ENCODE results near the gene TARS2. TPM values are rescaled to one million over a fixed set of nuclear protein-coding genes. Genes with fewer than 3 reads are reported as not detected.

The TARS2 gene
- total and polyA plus RNA-seq, 2 of the 4 experiments (the other 2 are of a cell fraction): 10.9 to 21.8 TPM

DNA sequence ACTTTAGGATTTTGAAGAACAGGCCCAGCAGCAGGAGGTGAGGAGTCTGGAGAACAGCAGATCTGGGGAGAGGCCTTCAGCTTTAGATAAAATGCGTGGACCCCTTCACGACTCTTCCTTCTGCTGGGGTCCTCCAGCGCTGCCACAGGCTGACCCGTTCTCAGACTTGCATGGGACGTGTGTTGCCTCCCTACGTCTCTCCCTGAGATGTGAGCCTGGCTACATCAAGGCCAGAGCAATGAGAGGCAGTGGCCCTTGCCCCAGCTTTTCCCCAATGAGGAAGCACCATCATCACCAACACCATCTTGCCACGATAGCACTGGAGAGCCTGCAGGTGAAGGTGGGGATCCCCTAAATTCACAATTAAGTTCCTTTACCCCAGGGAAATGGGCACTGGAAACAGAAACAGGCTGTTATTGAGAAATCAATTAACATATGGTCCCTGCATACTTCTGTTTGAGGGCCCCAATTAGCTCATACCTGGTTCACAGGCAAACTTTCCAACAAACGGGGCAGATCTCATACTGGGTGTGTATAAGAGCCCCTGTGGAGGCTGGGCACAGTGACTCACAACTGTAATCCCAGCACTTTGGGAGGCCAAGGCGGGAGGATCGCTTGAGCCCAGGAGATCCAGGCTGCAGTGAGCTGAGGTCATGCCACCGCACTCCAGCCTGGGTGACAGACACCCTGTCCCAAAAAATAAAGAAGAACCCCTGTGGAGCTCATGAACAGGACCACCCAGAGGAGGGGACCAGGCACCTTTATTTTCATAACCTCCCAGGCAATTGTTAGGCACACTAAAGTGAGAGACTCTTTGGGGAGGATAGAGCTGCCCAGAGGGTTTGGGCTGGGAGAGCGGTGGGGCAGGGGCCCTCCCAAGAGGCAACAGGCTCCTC is 49.9 kb downstream of the TARS2 start:
- Histone ChIP-seq H3K79me1 (ENCODE audit: low read depth in 1 of 2, low read length in 2 of 2) (0 out of 4 replicates have a peak, but pooled peaks cover 0 to 4% of the 10 kb centered on the region in 2 experiments), H3K9ac (ENCODE audit: low read depth, low read length) (peak overlapping the region; percentile 45), H3K36me3 (ENCODE audit: control insufficient read depth, insufficient read depth, low read length) (no peaks in the 10 kb centered on the region), H2BK15ac (ENCODE audit: low read depth, low read length) (peak overlapping the region; percentile 96; the same call in 2 of the 3 replicates), H3K27ac (ENCODE audit: insufficient read depth, low read length) (peak overlapping the region; percentile 83), H2AK9ac (replicated peaks; ENCODE audit: low read depth, low read length, poor library complexity) (peak overlapping the region; percentile 95), H2AK5ac (ENCODE audit: low read depth, low read length) (peak overlapping the region; percentile 96), H4K5ac (ENCODE audit: low read depth, low read length) (peak overlapping the region; percentile 69), H3K27me3 (ENCODE audit: control insufficient read depth, insufficient read depth, low read length) (no peaks in the 10 kb centered on the region), H3K23ac (ENCODE audit: low read depth, low read length) (peak overlapping the region; percentile 10; the same call in 1 of the 2 replicates), H3K14ac (replicated peaks; ENCODE audit: low read depth, low read length) (peak overlapping the region; percentile 87), H2BK120ac (ENCODE audit: low read depth, low read length) (peak overlapping the region; percentile 97), H4K8ac (ENCODE audit: low read depth in 2 of 2, low read length in 2 of 2) (peak overlapping the region; percentile 77 to 96), H3K56ac (ENCODE audit: extremely low read depth, insufficient read depth, low read length) (peak overlapping the region; percentile 59; the same call in 1 of the 2 replicates), H3K9me1 (ENCODE audit: insufficient read depth, low read length) (peaks cover 23% of the 10 kb centered on the region), H4K91ac (ENCODE audit: insufficient read depth, low read depth, low read length) (peak overlapping the region; percentile 99), H2BK20ac (ENCODE audit: low read depth, low read length) (peak overlapping the region; percentile 76), H2BK5ac (ENCODE audit: low read depth, low read length, poor library complexity, severe bottlenecking) (peak overlapping the region; percentile 96), H2AFZ (replicated peaks; ENCODE audit: low read length, poor library complexity) (peak overlapping the region; percentile 86), H4K20me1 (ENCODE audit: insufficient read depth, low read length) (no peaks in the 10 kb centered on the region), H3K4ac (ENCODE audit: low read depth, low read length) (peak overlapping the region; percentile 94), H3K4me1 (ENCODE audit: control insufficient read depth, insufficient read depth, low read length) (peaks cover 30% of the 10 kb centered on the region), H3K18ac (ENCODE audit: low read depth, low read length) (peak overlapping the region; percentile 78), H3K9me3 (ENCODE audit: control insufficient read depth, insufficient read depth, low read length) (no peaks in the 10 kb centered on the region), H3K4me3 (ENCODE audit: insufficient read depth, low read depth, low read length) (no peak overlapping the region), H3K4me2 (ENCODE audit: low read depth, low read length) (no peak overlapping the region)
- POLR2A ChIA-PET (ENCODE audit: unreplicated experiment): interaction anchor here (0.5 to 1.0 kb wide), 2 partner anchors 9 to 459 kb away, joined by 7 read pairs; no protein-coding TSS in a partner anchor
- in situ Hi-C loops (cut with MboI; ENCODE audit: low sequenced_read_pairs) (no loop called here), intact Hi-C loops (cut with micrococcal nuclease) (loop anchor here (10.0 kb wide), 1 partner anchor 172 kb away; the partner anchor contains the start of gene RPRD2), dilution Hi-C loops (cut with HindIII; ENCODE audit: low sequenced_read_pairs, unreplicated experiment) (no loop called here)
- DNase-seq (no peak), ATAC-seq (ENCODE audit: low read depth) (no peak)
- WGBS, 2 experiments (ENCODE audit: extremely low coverage in 2 of 2, insufficient read length in 1 of 2): 90% methylated on average over 2 of the region's 12 CpGs; no CpG with 5 or more reads in 1 of the 2 experiments
- no TSS peak for BruUV-seq (replicated peaks)
- TF ChIP-seq POLR2A (IDR thresholded peaks at IDR 0.05; ENCODE audit: low read depth, low read length): no peak
- TF ChIP-seq, protein P1, sequence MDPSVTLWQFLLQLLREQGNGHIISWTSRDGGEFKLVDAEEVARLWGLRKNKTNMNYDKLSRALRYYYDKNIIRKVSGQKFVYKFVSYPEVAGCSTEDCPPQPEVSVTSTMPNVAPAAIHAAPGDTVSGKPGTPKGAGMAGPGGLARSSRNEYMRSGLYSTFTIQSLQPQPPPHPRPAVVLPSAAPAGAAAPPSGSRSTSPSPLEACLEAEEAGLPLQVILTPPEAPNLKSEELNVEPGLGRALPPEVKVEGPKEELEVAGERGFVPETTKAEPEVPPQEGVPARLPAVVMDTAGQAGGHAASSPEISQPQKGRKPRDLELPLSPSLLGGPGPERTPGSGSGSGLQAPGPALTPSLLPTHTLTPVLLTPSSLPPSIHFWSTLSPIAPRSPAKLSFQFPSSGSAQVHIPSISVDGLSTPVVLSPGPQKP (IDR thresholded peaks at IDR 0.05; ENCODE audit: borderline replicate concordance, low read depth, low read length): no peak
- TF ChIP-seq, protein P2, sequence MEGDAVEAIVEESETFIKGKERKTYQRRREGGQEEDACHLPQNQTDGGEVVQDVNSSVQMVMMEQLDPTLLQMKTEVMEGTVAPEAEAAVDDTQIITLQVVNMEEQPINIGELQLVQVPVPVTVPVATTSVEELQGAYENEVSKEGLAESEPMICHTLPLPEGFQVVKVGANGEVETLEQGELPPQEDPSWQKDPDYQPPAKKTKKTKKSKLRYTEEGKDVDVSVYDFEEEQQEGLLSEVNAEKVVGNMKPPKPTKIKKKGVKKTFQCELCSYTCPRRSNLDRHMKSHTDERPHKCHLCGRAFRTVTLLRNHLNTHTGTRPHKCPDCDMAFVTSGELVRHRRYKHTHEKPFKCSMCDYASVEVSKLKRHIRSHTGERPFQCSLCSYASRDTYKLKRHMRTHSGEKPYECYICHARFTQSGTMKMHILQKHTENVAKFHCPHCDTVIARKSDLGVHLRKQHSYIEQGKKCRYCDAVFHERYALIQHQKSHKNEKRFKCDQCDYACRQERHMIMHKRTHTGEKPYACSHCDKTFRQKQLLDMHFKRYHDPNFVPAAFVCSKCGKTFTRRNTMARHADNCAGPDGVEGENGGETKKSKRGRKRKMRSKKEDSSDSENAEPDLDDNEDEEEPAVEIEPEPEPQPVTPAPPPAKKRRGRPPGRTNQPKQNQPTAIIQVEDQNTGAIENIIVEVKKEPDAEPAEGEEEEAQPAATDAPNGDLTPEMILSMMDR (conservative IDR thresholded peaks at IDR 0.05; ENCODE audit: low read depth, low read length): no peak
- TF ChIP-seq, protein P3, sequence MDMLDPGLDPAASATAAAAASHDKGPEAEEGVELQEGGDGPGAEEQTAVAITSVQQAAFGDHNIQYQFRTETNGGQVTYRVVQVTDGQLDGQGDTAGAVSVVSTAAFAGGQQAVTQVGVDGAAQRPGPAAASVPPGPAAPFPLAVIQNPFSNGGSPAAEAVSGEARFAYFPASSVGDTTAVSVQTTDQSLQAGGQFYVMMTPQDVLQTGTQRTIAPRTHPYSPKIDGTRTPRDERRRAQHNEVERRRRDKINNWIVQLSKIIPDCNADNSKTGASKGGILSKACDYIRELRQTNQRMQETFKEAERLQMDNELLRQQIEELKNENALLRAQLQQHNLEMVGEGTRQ (IDR thresholded peaks at IDR 0.05; ENCODE audit: low read depth, low read length): no peak
- CTCF ChIA-PET: interaction anchor here (0.6 to 2.7 kb wide), 3 partner anchors 11 to 21 kb away, joined by 3 to 13 read pairs (median 3); partner anchors contain the start of gene FALEC

All from IMR-90 (cell line).